Subcutaneous abdominal adipose tissue (tissue), 5 donors: Measurements from ENCODE around the gene DNAJC13.

Experiments
- H3K27ac ChIP-seq: one replicate; pipeline ENCODE4 v1.7.0; 2013; ENCODE audit warnings: low read depth, mild to moderate bottlenecking, inconsistent platforms, low read length, moderate library complexity
- H3K27me3 ChIP-seq, 5 donors: one replicate each; pipeline ENCODE4 v1.7.0; 2013; ENCODE audit warnings: low read length in 5 of 5, inconsistent platforms in 1 of 5; ENCODE audit not compliant: control insufficient read depth in 5 of 5, insufficient read depth in 4 of 5
- H3K36me3 ChIP-seq, 5 donors: one replicate each; pipeline ENCODE4 v1.7.0; 2013; ENCODE audit warnings: low read length in 5 of 5; ENCODE audit not compliant: control insufficient read depth in 5 of 5, insufficient read depth in 5 of 5
- H3K4me1 ChIP-seq, 5 donors: one replicate each; pipeline ENCODE4 v1.7.0; 2013; ENCODE audit warnings: low read length in 5 of 5, mild to moderate bottlenecking in 3 of 5, moderate library complexity in 1 of 5; ENCODE audit not compliant: control insufficient read depth in 5 of 5, insufficient read depth in 5 of 5
- H3K4me3 ChIP-seq, 5 donors: one replicate each; pipeline ENCODE4 v1.7.0; 2013; ENCODE audit warnings: low read length in 5 of 5, low read depth in 1 of 5
- H3K9ac ChIP-seq, 5 donors: one replicate each; pipeline ENCODE4 v1.7.0; 2013; ENCODE audit warnings: low read length in 5 of 5, mild to moderate bottlenecking in 4 of 5, moderate library complexity in 3 of 5
- H3K9me3 ChIP-seq, 5 donors: one replicate each; pipeline ENCODE4 v1.7.0; 2013; ENCODE audit warnings: low read length in 5 of 5; ENCODE audit not compliant: control insufficient read depth in 5 of 5
- donor health status: healthy.
- donor health status: healthy.
- donor health status: healthy.
- donor health status: healthy.
- donor health status: healthy.

DNAJC13 gene

GRCh38 chr3:132504375-132504933 lies 87.2 kb downstream of the DNAJC13 start:
- no peaks in the 10 kb centered on the region for H3K27me3 ChIP-seq
- no peak overlapping the region for H3K4me3 ChIP-seq
- H3K27ac ChIP-seq: no peak overlapping the region
- H3K36me3 ChIP-seq: peaks cover 65 to 85% (median 82%) of the 10 kb centered on the region in 5 donors
- H3K9ac ChIP-seq: no peak overlapping the region
- no peaks in the 10 kb centered on the region for H3K4me1 ChIP-seq
- H3K9me3 ChIP-seq: no peaks in the 10 kb centered on the region

DNA sequence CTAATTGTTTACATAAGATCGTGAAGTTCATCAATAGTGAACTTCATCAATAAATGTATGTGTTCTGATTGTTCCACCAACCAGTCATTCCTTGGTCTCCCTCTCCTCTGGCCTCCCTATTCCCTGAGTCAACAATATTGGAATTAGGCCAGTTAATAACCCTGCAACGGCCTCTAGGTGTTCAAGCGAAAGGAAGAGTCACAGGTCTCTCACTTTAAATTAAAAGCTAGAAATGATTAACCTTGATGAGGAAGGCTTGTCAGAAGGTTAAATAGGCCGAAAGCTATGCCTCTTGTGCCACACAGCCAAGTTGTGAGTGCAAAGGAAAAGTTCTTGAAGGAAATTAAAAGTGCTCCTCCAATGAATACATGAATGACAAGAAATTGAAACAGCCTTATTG lies 90.4 kb downstream of the DNAJC13 start:
- H3K27ac ChIP-seq: no peak overlapping the region
- H3K27me3 ChIP-seq: no peaks in the 10 kb centered on the region
- H3K36me3 ChIP-seq: peaks cover 48 to 72% (median 67%) of the 10 kb centered on the region in 5 donors
- H3K9ac ChIP-seq: no peak overlapping the region
- H3K4me3 ChIP-seq: no peak overlapping the region
- no peaks in the 10 kb centered on the region for H3K4me1 ChIP-seq
- H3K9me3 ChIP-seq: no peaks in the 10 kb centered on the region

DNA sequence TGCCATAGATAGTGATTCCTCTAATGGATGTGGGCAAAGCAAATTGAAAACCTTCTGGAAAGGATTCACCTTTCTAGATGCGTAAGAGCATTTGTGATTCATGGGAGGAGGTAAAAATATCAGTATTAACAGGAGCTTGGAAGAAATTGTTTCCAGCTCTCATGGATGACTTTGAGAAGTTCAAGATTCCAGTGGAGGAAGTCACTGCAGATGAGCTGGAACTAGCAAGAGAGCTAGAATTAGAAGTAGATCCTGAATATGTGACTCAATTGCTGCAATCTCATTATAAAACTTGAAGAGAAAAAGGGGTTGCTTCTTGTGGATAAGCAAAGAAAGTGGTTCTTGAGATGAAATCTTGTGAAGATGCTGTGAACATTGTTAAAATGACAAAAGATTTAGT lies 91.8 kb downstream of the DNAJC13 start:
- H3K27ac ChIP-seq: no peak overlapping the region
- no peaks in the 10 kb centered on the region for H3K9me3 ChIP-seq
- H3K9ac ChIP-seq: no peak overlapping the region
- H3K4me3 ChIP-seq: no peak overlapping the region
- no peaks in the 10 kb centered on the region for H3K27me3 ChIP-seq
- peaks cover 51 to 75% (median 65%) of the 10 kb centered on the region in 5 donors for H3K36me3 ChIP-seq
- no peaks in the 10 kb centered on the region for H3K4me1 ChIP-seq

DNA sequence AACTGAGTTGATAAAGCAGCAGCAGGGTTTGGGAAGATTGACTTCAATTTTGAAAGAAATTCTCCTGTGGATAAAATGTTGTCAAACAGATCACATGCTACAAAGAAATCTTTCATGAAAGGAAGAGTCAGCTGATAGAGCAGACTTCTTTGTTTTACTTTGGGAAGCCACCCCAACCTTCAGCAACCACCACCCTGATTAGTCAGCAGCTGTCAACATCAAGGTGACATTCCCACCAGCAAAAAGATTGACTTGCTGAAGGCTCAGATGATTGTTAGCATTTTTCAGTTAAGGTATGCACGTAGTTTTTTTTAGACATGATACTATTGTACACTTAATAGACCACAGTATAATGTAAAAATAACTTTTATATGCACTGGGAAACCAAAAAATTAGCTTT lies 92.2 kb downstream of the DNAJC13 start:
- Histone ChIP-seq H3K36me3 (peaks cover 50 to 75% (median 65%) of the 10 kb centered on the region in 5 donors), H3K9ac (no peak overlapping the region), H3K27ac (no peak overlapping the region), H3K9me3 (no peaks in the 10 kb centered on the region), H3K4me1 (no peaks in the 10 kb centered on the region), H3K27me3 (no peaks in the 10 kb centered on the region), H3K4me3 (no peak overlapping the region)

- Histone ChIP-seq H3K9ac (no peak overlapping the region), H3K36me3 (peaks cover 55 to 81% (median 75%) of the 10 kb centered on the region in 5 donors)
Observed at GRCh38 chr3:132513057-132513456, 95.8 kb downstream of the DNAJC13 start.

GRCh38 chr3:132517311-132517710 lies 100.0 kb downstream of the DNAJC13 start:
- Histone ChIP-seq H3K27me3 (no peaks in the 10 kb centered on the region), H3K36me3 (peaks cover 44 to 78% (median 67%) of the 10 kb centered on the region in 5 donors), H3K9ac (no peak overlapping the region), H3K27ac (no peak overlapping the region), H3K4me1 (no peaks in the 10 kb centered on the region), H3K9me3 (no peaks in the 10 kb centered on the region), H3K4me3 (no peak overlapping the region)

More at GRCh38 chr3:132513057-132513456, 95.8 kb downstream of the DNAJC13 start:
- Histone ChIP-seq H3K27me3 (no peaks in the 10 kb centered on the region), H3K4me3 (no peak overlapping the region), H3K9me3 (no peaks in the 10 kb centered on the region), H3K27ac (no peak overlapping the region), H3K4me1 (no peaks in the 10 kb centered on the region)

DNA sequence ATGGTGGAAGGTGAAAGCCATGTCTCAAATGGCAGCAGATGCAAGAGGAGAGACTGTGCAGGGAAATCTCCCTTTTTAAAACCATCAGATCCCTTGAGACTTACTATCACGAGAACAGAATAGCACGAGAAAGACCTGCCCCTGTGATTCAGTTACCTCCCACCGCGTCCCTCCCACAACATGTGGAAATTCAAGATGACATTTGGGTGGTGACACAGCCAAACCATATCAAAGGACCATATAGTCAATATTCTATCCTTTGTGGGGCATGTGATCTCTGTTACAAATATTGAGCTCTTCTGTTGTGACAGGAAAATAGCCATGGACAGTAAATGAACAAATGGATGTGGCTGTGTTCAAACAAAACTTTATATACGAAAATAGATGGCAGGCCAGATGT lies 102.6 kb downstream of the DNAJC13 start:
- H3K9ac ChIP-seq: no peak overlapping the region
- H3K36me3 ChIP-seq: peaks cover 43 to 83% (median 71%) of the 10 kb centered on the region in 5 donors
- H3K27me3 ChIP-seq: no peaks in the 10 kb centered on the region
- no peaks in the 10 kb centered on the region for H3K9me3 ChIP-seq
- H3K4me1 ChIP-seq: no peaks in the 10 kb centered on the region
- no peak overlapping the region for H3K4me3 ChIP-seq
- H3K27ac ChIP-seq: no peak overlapping the region

DNA sequence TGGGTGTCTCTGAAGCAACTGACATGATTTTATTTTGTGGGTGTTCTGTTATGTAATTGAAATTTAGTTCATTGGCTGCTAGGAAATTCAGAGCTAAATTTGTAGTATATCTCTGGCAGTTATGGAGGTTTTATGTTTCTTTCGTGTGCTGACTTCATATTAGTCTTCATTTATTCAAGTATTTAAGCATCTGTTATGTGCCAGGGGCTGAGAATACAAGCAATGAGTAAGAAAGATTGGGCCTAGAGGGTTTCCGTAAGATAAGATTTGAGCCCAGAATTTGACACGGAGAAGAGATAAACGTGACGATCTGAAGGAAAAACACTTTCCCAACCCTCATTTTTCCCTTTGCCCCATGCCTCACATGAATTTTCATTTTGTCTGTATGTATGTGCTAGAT lies 104.6 kb downstream of the DNAJC13 start:
- H3K4me1 ChIP-seq: no peaks in the 10 kb centered on the region
- H3K36me3 ChIP-seq: peaks cover 46 to 83% (median 65%) of the 10 kb centered on the region in 5 donors

GRCh38 chr3:132522353-132522752 lies 105.1 kb downstream of the DNAJC13 start:
- no peaks in the 10 kb centered on the region for H3K27me3 ChIP-seq
- no peak overlapping the region for H3K4me3 ChIP-seq
- H3K36me3 ChIP-seq: peaks cover 44 to 83% (median 62%) of the 10 kb centered on the region in 5 donors
- no peak overlapping the region for H3K9ac ChIP-seq
- no peak overlapping the region for H3K27ac ChIP-seq
- H3K9me3 ChIP-seq: no peaks in the 10 kb centered on the region
- H3K4me1 ChIP-seq: no peaks in the 10 kb centered on the region

More for the DNA sequence above, 104.6 kb downstream of the DNAJC13 start:
- Histone ChIP-seq H3K9me3 (no peaks in the 10 kb centered on the region), H3K27me3 (no peaks in the 10 kb centered on the region), H3K27ac (no peak overlapping the region), H3K9ac (no peak overlapping the region), H3K4me3 (no peak overlapping the region)

DNA sequence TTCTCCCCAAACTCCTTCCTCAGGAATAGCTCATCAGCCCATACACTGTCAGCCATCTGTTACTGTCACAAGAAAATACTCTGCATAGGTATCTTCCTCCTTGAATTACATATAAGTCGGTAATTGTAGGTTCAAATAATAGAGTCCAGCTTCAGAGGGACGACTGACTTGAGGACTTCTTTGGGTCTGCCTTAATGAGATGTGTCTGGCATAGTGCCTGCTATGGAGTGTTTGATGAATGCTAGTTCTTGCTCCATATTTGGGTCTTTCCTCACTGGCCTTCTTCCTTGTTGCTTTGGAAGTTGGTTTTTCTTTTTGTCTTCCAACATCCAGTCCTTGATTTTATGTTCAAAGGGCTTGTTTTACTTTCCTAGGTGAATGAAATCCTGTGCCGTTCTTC lies 113.3 kb downstream of the DNAJC13 start:
- H3K9me3 ChIP-seq: no peaks in the 10 kb centered on the region
- no peak overlapping the region for H3K9ac ChIP-seq
- H3K27ac ChIP-seq: no peak overlapping the region
- H3K4me3 ChIP-seq: no peak overlapping the region
- no peaks in the 10 kb centered on the region for H3K27me3 ChIP-seq
- H3K4me1 ChIP-seq: peaks cover 0 to 2% (median 0%) of the 10 kb centered on the region in 5 donors
- peaks cover 45 to 67% (median 58%) of the 10 kb centered on the region in 5 donors for H3K36me3 ChIP-seq
